H1 (cell line): ENCODE data around the gene PRRX1. TPM values are rescaled to one million over a fixed set of nuclear protein-coding genes. Genes with fewer than 3 reads are reported as not detected.

ENCODE experiments used
- polyA plus RNA-seq, 7 experiments: library from polyadenylated mRNA; depleted of rRNA in 3 of 7; stranded (reverse) in 5 of 7; unstranded in 2 of 7; fragments of >200 nt in 5 of 7; fragments of 200-250 nt in 2 of 7; gene quantifications; 1 replicate in 5 of 7; 2 replicates in 1 of 7; 4 replicates in 1 of 7; pipeline versions ENCODE4 v1.2.1 to v1.2.3, GENCODE V29; 2011 to 2013; ENCODE audit warnings: missing spikeins in 2 of 7, mixed read lengths in 2 of 7
- total RNA-seq: library from RNA; stranded (reverse); fragmentation: NEBNext Ultra II Directional; extraction: Animal tissue kit (Norgen Biotek cat#: 25700); gene quantifications from 2 replicates; pipeline ENCODE4 v1.2.1, GENCODE V29; 2021

Gene PRRX1
- total and polyA plus RNA-seq, 2 of the 8 experiments (the other 6 are each of a cell fraction or from before 2014, with no cell fraction given): not detected

Other genes starting within 250 kb of the PRRX1 start
- gene GORAB, start 132.0 kb upstream of the PRRX1 start, total RNA-seq: 9.6 and 12.4 TPM in 2 replicates
- 2.4 and 4.0 TPM in 2 replicates for gene GORAB, start 132.0 kb upstream of the PRRX1 start, polyA plus RNA-seq (2011; rRNA removed)